Right lobe of liver (tissue), 4 donors: ENCODE results near the gene COQ4.

Experiments
- POLR2A ChIP-seq: fragments of 450-650 bp; IDR thresholded peaks from one replicate; pipeline ENCODE4 v1.6.1; 2017; ENCODE audit warnings: antibody characterized with exemption, mild to moderate bottlenecking
- TF ChIP-seq, protein P1 (sequence below), 4 donors: fragments of 200-600 bp in 3 of 4; fragments of 450-650 bp in 1 of 4; IDR thresholded peaks; one replicate each; pipeline versions ENCODE4 v1.5.1 to v1.8.0; 2016 to 2022; ENCODE audit warnings: antibody characterized with exemption in 4 of 4, mild to moderate bottlenecking in 2 of 4
- donor health status: DM: no; HTN: no; CAD: no.
- donor health status: DM: no; HTN: no; CAD: no.
- donor health status: DM: no; HTN: yes; CAD: no.

DNA sequence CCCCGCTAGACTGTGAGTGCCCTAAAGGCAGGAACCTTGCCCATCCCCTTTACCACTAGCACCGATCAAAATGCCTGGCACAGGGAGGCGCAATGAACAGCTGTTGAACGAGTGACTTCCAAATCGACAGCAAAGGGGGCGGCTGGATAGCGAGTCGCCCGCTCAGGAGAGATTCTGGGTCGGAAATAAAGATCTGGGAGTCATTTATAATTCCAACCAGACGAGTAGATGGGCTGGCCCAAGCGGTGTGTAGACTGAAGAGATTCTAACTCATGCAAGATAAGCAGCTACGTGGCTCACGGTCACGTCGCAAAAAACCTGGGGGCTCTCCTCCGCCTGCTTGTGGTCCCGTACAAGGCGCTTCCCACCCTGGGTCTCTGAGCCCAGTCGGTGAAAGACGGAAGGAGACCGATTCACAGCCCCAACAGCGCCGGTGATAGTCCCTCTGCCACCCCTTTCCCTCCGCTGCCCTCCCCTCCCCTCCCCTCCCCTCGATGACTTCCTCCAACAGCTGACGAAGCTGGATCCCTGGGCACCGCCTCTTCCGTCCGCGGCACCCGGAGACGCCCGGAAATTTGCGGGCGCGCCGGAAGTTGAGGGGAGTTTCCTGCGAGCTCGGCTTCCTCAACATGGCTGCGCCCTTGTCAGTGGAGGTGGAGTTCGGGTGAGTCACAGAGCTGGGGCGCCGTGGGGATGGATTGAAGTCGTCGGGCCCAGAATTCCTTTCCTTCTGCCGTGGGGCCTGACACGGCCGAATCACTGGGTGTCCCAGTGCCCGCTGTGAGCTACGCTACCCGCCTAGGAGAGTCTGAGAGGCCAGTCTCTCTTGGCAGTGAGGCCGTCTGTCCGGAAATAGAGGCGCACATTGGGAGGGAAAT is 48.4 kb downstream of the COQ4 start, which contains the start of gene URM1:
- TF ChIP-seq, protein P1, sequence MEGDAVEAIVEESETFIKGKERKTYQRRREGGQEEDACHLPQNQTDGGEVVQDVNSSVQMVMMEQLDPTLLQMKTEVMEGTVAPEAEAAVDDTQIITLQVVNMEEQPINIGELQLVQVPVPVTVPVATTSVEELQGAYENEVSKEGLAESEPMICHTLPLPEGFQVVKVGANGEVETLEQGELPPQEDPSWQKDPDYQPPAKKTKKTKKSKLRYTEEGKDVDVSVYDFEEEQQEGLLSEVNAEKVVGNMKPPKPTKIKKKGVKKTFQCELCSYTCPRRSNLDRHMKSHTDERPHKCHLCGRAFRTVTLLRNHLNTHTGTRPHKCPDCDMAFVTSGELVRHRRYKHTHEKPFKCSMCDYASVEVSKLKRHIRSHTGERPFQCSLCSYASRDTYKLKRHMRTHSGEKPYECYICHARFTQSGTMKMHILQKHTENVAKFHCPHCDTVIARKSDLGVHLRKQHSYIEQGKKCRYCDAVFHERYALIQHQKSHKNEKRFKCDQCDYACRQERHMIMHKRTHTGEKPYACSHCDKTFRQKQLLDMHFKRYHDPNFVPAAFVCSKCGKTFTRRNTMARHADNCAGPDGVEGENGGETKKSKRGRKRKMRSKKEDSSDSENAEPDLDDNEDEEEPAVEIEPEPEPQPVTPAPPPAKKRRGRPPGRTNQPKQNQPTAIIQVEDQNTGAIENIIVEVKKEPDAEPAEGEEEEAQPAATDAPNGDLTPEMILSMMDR (IDR thresholded peaks at IDR 0.05) = no peak
- TF ChIP-seq POLR2A = peak; percentile 86
